NT2/D1 (cell line): ENCODE data around the gene UCHL3.

Experiments used
- SUZ12 ChIP-seq: IDR thresholded peaks from 2 replicates; pipeline ENCODE4 v1.6.1; 2011; ENCODE audit not compliant: insufficient read length, insufficient read depth; ENCODE audit errors: extremely low read depth
- YY1 ChIP-seq: IDR thresholded peaks from 2 replicates; pipeline ENCODE4 v1.6.1; 2011; ENCODE audit not compliant: insufficient read length, insufficient read depth
- ZNF274 ChIP-seq: IDR thresholded peaks from 2 replicates; pipeline ENCODE4 v1.6.1; 2011; ENCODE audit warnings: mild to moderate bottlenecking, low read depth, low read length

DNA sequence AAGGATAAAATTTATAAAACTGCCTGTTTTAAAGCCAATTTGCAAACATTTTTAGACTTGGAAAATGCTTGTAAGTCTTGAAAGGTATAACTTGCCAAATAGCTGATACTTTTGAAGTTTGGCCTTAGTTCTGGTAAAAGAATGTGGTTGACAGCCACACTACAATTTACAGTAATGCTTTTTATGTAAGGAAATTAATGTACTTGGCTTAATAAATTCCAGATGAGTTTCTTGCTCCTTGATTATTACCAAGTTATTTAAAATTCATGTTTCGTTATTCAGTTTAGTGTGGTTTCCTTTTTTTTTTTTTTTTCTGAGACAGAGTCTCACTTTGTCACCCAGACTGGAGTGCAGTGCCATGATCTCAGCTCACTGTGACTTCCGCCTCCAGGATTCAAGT, 101.4 kb downstream of the UCHL3 start:
- TF ChIP-seq ZNF274 (no peak), SUZ12 (no peak), YY1 (no peak)
